HG02870 (cell line): ENCODE measurements around the gene CHTOP.

Experiments used
- ATAC-seq: cut with Tn5 transposase; IDR thresholded peaks from one replicate; pipeline ENCODE4 v1.9.1; 2021; ENCODE audit warnings: mild to moderate bottlenecking, moderate library complexity; ENCODE audit not compliant: unreplicated experiment

The CHTOP gene

DNA sequence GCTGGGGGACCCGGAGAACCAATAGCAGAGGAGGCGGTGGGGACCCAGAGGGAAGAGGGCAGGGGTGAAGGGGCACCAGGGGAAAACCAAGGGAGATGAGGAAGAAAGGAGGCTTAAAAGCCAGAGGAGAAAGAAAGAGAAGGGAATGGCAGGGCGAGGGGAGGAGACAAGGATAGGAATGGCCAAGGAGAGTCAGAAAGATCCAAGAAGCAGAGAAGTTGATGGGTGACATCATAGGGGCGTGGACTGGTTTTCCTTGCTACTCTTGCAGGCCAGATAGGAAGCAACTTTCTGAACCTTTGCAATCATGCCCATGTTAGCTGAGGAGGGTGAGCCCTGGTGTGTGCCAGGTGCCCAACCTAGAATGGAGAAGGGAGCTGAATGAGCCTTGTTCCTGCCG, 50.0 kb downstream of the CHTOP start:
- ATAC-seq = no peak

DNA sequence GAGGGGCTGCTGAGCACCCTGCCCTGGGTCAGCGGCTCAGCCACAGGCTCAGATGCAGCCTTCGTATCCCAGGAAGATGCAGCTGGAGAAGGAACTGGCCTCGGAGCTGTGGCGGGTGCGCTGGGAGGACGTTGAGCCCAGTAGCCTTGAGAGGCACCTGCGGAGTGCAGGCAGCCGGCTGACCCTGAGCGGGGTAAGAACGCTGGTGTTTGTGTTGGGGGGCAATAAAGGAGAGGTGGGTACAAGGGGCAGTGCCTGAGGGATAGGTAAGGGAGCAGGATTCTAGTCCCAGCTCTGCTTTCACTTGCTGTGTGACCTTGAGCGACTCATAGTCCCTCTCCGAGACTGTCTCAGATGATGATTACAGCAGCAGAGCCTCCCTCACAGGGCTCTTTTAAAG, 51.0 kb downstream of the CHTOP start:
- ATAC-seq = no peak

- ATAC-seq = no peak
Measured at GRCh38 chr1:153685544-153686340, 51.9 kb downstream of the CHTOP start.

DNA sequence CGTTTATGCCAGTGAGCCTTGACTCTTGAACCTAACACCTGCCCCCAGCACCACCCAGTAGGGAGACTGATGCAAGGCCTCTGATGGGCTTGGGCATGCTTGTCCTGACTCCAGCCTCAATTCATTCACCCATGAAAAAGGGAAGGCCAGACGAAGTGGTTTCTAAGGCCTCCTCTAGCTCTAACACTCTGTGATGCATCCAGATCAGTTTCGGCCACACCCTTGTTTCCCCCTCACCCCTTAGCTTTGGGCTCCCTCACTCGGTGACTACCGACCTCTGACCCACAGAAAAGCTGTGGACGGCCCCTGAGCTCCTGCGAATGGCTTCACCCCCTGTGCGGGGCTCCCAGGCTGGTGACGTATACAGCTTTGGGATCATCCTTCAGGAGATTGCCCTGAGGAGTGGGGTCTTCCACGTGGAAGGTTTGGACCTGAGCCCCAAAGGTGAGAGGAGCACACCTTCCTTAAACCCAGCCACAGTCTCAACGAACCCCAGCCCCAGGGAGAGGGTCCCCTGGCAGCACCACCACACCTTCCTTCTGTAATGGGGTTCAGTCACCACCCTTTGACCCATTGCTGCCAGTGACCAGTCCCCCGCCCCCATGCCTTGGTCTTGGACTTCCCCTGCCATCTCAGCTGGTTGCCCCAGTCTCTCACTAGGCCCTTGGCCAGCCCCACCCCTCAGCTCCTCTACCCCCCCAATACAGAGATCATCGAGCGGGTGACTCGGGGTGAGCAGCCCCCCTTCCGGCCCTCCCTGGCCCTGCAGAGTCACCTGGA, 53.7 kb downstream of the CHTOP start:
- no peak for ATAC-seq

DNA sequence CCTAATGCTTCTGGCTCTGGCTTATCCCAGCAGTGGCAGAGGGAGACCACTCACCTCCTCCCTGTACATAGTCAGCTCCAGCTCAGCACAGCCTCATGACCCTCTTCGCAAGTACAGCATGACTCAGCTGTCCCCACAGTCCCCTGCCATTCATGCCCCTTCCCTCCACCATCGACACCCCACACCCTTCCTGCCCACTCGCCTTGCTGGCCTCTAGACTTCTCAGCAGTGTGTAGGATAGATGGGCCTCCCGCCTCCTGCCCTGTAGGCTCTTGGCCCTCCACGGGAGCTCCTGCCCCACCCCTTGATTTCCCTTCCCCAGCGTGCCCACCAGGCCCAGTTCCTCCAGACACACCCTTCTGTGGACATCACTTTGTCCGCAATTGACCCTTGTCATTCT, 54.4 kb downstream of the CHTOP start:
- ATAC-seq = no peak

DNA sequence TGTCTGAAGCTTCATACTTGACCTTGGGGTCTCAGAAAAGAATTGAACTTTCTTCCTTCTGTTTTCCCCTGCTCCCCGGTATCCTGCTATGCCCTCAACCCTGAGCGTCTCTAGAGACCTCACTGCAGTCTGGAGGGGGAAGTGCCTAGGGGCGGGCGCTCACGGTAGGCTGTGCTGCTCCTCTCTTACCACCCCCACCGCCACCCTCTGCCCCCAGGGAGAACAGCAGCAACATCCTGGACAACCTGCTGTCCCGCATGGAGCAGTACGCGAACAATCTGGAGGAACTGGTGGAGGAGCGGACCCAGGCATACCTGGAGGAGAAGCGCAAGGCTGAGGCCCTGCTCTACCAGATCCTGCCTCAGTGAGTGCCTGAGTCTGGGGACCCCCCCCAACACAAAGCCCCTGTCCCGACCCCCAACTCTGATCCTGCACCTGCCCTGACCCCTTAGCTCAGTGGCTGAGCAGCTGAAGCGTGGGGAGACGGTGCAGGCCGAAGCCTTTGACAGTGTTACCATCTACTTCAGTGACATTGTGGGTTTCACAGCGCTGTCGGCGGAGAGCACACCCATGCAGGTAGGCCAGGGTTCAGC, 55.0 kb downstream of the CHTOP start:
- ATAC-seq = no peak

- no peak for ATAC-seq
Measured at GRCh38 chr1:153693466-153693865, 59.6 kb downstream of the CHTOP start.
